ENCODE measurements around the gene UBXN11.

The UBXN11 gene

GRCh38 chr1:26287033-26287711 lies 19.3 kb downstream of the UBXN11 start:
- no peak for TF ChIP-seq CTCF (conservative IDR thresholded peaks at IDR 0.05; ENCODE audit: low read depth)
- ChIA-PET POLR2A (ENCODE audit: low non-redundant PET) (interaction anchor here (0.7 kb wide), 1 partner anchor 7 kb away, joined by 3 read pairs; the partner anchor contains the start of gene SH3BGRL3), CTCF (interaction anchor here (0.9 to 1.9 kb wide), 2 partner anchors 9 to 53 kb away, joined by 3 to 10 read pairs; no protein-coding TSS in a partner anchor)
- H3K27ac ChIP-seq = peak overlapping the region; percentile 56
- no peak for DNase-seq (ENCODE audit: low spot score)

GRCh38 chr1:26286064-26286416 lies 20.4 kb downstream of the UBXN11 start:
- TF ChIP-seq CTCF (conservative IDR thresholded peaks at IDR 0.05; ENCODE audit: low read depth) = no peak
- peak overlapping the region; percentile 99; the same call in 1 of the 2 replicates for H3K27ac ChIP-seq
- ChIA-PET CTCF (interaction anchor here (0.6 to 1.9 kb wide), 7 partner anchors 10 to 395 kb away, joined by 4 to 10 read pairs (median 5); no protein-coding TSS in a partner anchor), POLR2A (ENCODE audit: low non-redundant PET) (no interaction called here)
- DNase-seq (ENCODE audit: low spot score) = no peak

- ChIA-PET POLR2A (ENCODE audit: low non-redundant PET) (no interaction called here), CTCF (interaction anchor here (0.6 to 1.9 kb wide), 14 partner anchors 9 to 809 kb away, joined by 3 to 11 read pairs (median 4); no protein-coding TSS in a partner anchor)
- DNase-seq (ENCODE audit: low spot score) = no peak
- peak overlapping the region; percentile 99 for H3K27ac ChIP-seq
- TF ChIP-seq CTCF (conservative IDR thresholded peaks at IDR 0.05; ENCODE audit: low read depth) = no peak
These were observed 20.9 kb downstream of the UBXN11 start for GRCh38 chr1:26285366-26286063.

- peak overlapping the region; percentile 99 for H3K27ac ChIP-seq
- ChIA-PET CTCF (interaction anchor here (0.6 to 1.6 kb wide), 13 partner anchors 8 to 810 kb away, joined by 3 to 11 read pairs (median 4); no protein-coding TSS in a partner anchor), POLR2A (ENCODE audit: low non-redundant PET) (interaction anchor here (0.6 kb wide), 2 partner anchors 79 to 133 kb away, joined by 3 to 4 read pairs; no protein-coding TSS in a partner anchor)
- DNase-seq (ENCODE audit: low spot score) = peak; percentile 90
- peak; percentile 62 for TF ChIP-seq CTCF (conservative IDR thresholded peaks at IDR 0.05; ENCODE audit: low read depth)
These were observed 21.7 kb downstream of the UBXN11 start for GRCh38 chr1:26284597-26285347.

- ChIA-PET CTCF (interaction anchor here (0.7 to 1.6 kb wide), 7 partner anchors 25 to 133 kb away, joined by 3 to 11 read pairs (median 4); no protein-coding TSS in a partner anchor), POLR2A (ENCODE audit: low non-redundant PET) (interaction anchor here (0.6 kb wide), 2 partner anchors 80 to 134 kb away, joined by 3 to 4 read pairs; no protein-coding TSS in a partner anchor)
- DNase-seq (ENCODE audit: low spot score) = no peak
- TF ChIP-seq CTCF (conservative IDR thresholded peaks at IDR 0.05; ENCODE audit: low read depth) = no peak
- H3K27ac ChIP-seq = peak overlapping the region; percentile 99
These were observed 22.4 kb downstream of the UBXN11 start for GRCh38 chr1:26283871-26284596.
